Cardiac atrium fibroblast (primary cell): ENCODE data around the gene ZNF423. TPM values are rescaled to one million over a fixed set of nuclear protein-coding genes. Genes with fewer than 3 reads are reported as not detected.

ENCODE experiments used
- total RNA-seq: library from RNA; depleted of rRNA; stranded (reverse); fragments of >200 nt; gene quantifications from 2 replicates; pipeline ENCODE4 v1.2.3, GENCODE V29; 2015

ZNF423 gene
- total RNA-seq: 17.3 and 22.7 TPM in 2 replicates

DNA sequence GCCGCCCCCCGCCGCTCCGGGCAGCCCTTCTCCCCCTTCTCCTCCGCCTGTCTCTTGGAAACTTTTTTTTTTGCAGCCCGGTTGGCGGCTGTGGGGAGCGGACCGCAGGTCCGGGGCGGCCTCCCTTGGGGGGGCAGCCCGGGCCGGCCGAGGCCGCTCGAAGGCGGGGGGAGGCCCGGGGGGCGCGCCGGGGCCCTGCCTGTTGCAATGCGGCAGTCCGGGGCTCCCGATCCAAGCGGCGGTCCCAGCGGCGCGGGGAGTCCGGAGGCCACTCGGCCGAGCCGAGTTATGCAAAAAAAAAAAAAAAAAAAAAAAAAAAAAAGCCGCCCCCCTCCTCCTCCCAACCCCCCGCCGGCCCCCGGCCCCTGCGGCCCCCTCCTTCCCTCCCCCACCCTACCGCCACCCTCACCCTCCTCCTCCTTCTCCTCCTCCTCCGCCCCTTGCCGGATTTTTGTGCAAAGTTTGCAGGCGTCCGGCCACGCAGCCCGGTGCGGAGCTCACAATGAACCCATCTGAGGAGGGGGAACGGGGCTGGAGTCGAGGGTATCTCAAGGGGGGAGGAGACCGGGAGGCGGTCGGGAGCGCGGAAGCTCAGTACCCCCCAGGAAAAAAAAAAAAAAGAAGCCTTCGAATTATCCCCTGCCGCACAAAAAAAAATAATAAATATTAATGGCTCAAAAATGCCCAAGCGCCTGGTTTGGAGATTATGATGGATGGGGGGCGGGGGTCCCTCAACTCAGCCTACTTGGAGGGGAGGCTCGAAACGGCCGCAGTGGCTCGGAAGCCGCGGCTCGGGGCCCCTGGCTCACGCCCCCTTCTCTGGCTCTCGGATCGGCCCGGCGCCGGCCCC is at the start of gene ZNF423:
Gene ZNF423 (minus strand): TSS at position 291 of the 850 bp plus-strand sequence. CDS start 338 bp downstream, outside the sequence.

Other genes with a start within 250 kb of the ZNF423 start
- 22.5 and 74.4 TPM in 2 replicates for gene CNEP1R1, start 169.1 kb upstream of the ZNF423 start, total RNA-seq
- 20.7 and 27.8 TPM in 2 replicates for gene HEATR3, start 209.9 kb upstream of the ZNF423 start, total RNA-seq